GM13976 (cell line): ENCODE measurements around the gene CNDP1.

Source experiments
- DNase-seq: peaks from one replicate; pipeline ENCODE4 v3.0.0; 2012; ENCODE audit warnings: low spot score
- CTCF ChIP-seq: IDR thresholded peaks from 2 replicates; pipeline ENCODE4 v1.5.1; 2012; ENCODE audit warnings: borderline replicate concordance, mild to moderate bottlenecking; ENCODE audit not compliant: insufficient read depth; ENCODE audit errors: extremely low read depth, missing control alignments, control extremely low read depth
- in situ Hi-C: fragments of 300-500 bp; cut with MboI; formaldehyde crosslinking; loops from one replicate; pipeline ENCODE4 v1.12.0; 2022; ENCODE audit warnings: low sequenced_read_pairs, mixed read lengths, inconsistent platforms; ENCODE audit not compliant: unreplicated experiment

The CNDP1 gene

GRCh38 chr18:74510770-74511095, 23.6 kb upstream of the CNDP1 start:
- in situ Hi-C loops: no loop called here
- TF ChIP-seq CTCF: no peak
- DNase-seq: no peak

GRCh38 chr18:74511823-74512222, 22.5 kb upstream of the CNDP1 start:
- in situ Hi-C loops: no loop called here
- no peak for TF ChIP-seq CTCF

GRCh38 chr18:74512321-74513053, 21.8 kb upstream of the CNDP1 start:
- no peak for DNase-seq
- in situ Hi-C loops: no loop called here
- TF ChIP-seq CTCF: no peak

More at GRCh38 chr18:74511823-74512222, 22.5 kb upstream of the CNDP1 start:
- DNase-seq: no peak

- in situ Hi-C loops: no loop called here
- no peak for DNase-seq
- TF ChIP-seq CTCF: no peak
Measured at GRCh38 chr18:74513149-74513882, 21.0 kb upstream of the CNDP1 start.

- TF ChIP-seq CTCF: no peak
- no peak for DNase-seq
- in situ Hi-C loops: no loop called here
Measured at GRCh38 chr18:74513883-74514205, 20.5 kb upstream of the CNDP1 start.

- in situ Hi-C loops: no loop called here
- TF ChIP-seq CTCF: no peak
- no peak for DNase-seq
Measured at GRCh38 chr18:74514860-74515495, 19.3 kb upstream of the CNDP1 start.
